ENCODE measurements around the gene PEG3. TPM values are rescaled to one million over a fixed set of nuclear protein-coding genes. Genes with fewer than 3 reads are reported as not detected.
A peak's percentile ranks its signal among the peaks of the same experiment; 100 is the strongest.

PEG3 gene
- polyA plus RNA-seq, 6 donors from 2014 or later = not detected

DNA sequence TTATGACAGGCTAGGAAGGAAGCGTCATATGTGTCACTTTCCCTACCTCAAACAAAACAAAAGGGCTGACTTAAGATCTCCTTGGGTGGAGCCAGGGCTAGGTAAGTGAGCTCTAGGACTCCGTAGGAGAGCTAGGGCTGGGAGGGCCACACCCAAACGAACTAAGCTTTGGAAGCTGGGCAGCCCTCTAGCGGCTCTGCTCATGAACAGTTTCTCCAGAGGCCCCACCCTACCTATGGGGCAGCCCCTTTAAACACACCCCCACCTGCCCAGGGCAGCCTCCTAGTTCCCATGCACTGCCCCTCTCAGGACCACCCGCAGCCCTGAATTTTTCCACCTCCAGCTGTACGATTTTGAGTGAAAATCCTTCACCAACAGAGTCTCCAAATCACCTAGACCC, 3.5 kb downstream of the PEG3 start:
- Mint-ChIP-seq H3K9me3 (peaks cover 16 to 55% (median 37%) of the 10 kb centered on the region in 7 donors), H3K27ac (no peak overlapping the region), H3K36me3 (peaks cover 0 to 30% of the 10 kb centered on the region in 2 donors), H3K27me3 (peaks cover 5 to 39% (median 28%) of the 10 kb centered on the region in 3 donors), H3K4me3 (peak overlapping the region in 4 of 8 donors; percentile 17 to 41 (median 32)), H3K4me1 (peaks cover 0 to 20% (median 9%) of the 10 kb centered on the region in 3 donors)
- ATAC-seq (ENCODE audit: low read depth in 2 of 2) (no peak), DNase-seq (no peak)

DNA sequence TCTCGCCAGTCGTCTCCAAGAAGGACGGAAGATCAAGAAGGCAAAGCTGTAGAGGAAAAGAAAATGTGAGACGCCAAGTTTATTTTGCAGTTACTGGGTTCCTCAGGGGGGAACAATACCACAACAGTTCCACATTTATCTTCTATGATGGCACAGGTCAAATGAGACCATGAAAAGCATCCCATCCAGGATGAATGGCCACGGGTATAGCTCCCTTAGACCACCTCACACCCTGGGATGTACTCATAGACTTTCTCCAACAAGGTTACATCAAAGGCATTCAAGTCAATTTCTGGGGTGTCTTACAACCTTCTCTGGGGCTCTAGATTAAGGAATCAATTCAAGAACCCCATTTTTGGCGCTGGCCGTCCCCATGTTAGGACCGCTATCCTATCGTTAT, 4.5 kb downstream of the PEG3 start:
- Mint-ChIP-seq H3K9me3 (peaks cover 16 to 48% (median 33%) of the 10 kb centered on the region in 7 donors), H3K36me3 (peaks cover 0 to 28% of the 10 kb centered on the region in 2 donors), H3K4me1 (peaks cover 0 to 20% (median 9%) of the 10 kb centered on the region in 3 donors), H3K4me3 (peak overlapping the region in 1 of 8 donors; percentile 11), H3K27ac (no peak overlapping the region), H3K27me3 (peaks cover 4 to 38% (median 25%) of the 10 kb centered on the region in 3 donors)
- DNase-seq = no peak
- no peak for ATAC-seq (ENCODE audit: low read depth in 2 of 2)

DNA sequence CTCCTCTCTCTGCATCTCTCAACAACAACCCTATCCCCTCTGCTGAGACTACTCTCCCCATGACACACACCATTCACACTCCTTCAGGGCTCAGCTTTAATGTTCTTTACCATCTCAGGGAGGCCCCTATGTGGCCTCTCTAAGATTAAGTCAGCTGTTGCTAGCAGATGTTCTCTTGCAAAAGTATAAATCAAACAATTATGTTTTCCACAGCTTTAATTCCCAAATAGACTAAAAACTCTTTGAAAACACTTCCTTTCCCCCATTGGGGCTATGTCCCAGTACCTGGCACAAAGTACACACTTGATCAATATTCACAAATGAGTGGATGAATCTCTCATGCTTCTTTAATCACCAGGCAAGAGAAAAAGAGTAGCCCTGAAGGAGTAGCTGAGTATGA, 5.1 kb downstream of the PEG3 start:
- no peak for ATAC-seq (ENCODE audit: low read depth in 2 of 2)
- Mint-ChIP-seq H3K36me3 (peaks cover 0 to 22% of the 10 kb centered on the region in 2 donors), H3K4me3 (no peak overlapping the region), H3K27me3 (peaks cover 0 to 32% (median 20%) of the 10 kb centered on the region in 3 donors), H3K9me3 (peaks cover 14 to 44% (median 30%) of the 10 kb centered on the region in 7 donors), H3K4me1 (peaks cover 0 to 18% (median 9%) of the 10 kb centered on the region in 3 donors), H3K27ac (peak overlapping the region in 2 of 6 donors; percentile 0 to 41)
- DNase-seq = no peak

DNA sequence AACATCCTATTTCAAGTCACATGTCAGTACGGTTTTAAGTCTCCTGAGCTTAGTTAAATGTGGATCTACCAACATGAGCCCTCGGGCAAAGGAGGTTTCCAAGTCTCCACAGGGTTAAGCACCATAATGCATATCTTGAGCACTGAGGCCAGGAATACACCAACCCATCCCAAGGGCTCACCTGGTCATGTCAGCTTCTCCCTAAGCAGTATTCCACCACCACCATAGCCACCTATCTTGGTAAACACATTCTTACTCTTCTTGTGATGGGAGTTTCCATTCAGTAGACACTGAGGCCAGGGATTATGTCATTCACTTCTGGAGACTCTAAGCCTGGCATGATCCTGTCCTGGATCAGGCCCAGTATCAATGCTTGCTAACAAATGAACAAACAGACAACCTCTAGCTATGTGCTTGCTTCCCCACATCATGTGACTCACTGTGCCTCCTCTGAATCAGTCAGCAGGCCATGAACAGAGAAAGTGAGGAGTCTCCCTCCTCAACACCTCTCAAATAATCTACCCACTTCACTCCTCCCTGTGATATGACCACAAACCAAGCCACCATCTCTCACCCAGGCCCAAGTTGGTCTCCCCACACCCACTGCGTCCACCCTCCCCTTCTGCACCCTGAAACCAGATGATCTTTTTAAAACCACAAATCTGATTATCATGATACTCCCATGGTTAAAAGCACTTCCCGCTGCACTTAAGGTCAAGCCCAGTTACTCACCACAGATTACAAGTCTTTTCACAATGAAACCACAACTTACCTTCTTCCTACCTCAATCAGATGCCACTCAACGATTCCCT, 5.8 kb downstream of the PEG3 start:
- no peak for ATAC-seq (ENCODE audit: low read depth in 2 of 2)
- Mint-ChIP-seq H3K27ac (peak overlapping the region in 2 of 6 donors; percentile 0 to 41), H3K9me3 (peaks cover 14 to 44% (median 30%) of the 10 kb centered on the region in 7 donors), H3K36me3 (peaks cover 0 to 22% of the 10 kb centered on the region in 2 donors), H3K4me1 (peaks cover 0 to 18% (median 9%) of the 10 kb centered on the region in 3 donors), H3K4me3 (peak overlapping the region in 1 of 8 donors; percentile 34), H3K27me3 (peaks cover 0 to 32% (median 20%) of the 10 kb centered on the region in 3 donors)
- DNase-seq = no peak

DNA sequence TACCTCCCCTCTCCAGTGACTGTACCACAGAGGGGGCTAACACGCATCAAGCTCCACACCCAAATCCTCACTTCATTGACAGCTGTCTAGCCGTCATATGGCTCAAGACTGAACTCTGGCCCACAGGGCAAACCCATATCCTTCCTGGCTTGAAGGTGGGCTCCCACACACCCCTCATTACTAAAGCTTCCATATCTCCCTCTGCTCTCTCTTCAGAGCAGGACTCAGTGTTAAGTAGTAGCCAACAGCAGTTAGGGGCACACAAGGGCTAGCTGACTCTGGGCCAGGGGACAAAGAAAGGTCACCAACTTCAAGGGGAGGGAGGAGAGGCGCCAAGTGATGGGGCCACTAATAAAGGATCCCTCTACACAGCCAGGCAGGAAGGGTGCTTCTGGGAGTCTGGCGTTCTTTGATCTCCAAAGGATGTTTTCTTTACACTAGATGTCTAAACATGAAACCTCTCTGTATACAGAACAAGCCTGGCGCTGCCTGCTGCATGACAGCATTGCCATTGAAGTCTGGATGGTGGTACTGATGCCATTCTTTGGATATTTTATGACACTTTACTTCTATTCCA, 8.1 kb downstream of the PEG3 start:
- Mint-ChIP-seq H3K27ac (no peak overlapping the region), H3K4me1 (peaks cover 0 to 4% (median 3%) of the 10 kb centered on the region in 3 donors)

DNA sequence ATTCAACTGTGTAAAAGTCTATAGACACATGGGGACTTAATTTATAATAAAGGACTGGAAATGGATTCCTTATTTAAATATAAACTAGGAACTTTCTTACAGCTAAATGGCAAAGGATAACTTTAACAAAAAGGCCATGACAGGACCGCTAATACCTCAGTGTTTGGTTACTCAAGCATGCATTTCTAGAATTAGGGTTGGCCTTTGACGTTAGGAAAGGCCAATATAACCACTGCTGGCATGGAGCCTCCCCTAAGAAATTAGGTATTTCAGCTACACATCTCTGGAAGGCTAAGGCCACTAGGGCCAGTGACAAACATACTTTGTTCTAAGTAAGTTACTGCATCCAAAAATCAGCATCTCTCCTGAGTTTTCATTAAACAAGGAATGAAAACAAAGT, 9.3 kb downstream of the PEG3 start:
- Mint-ChIP-seq H3K4me1 (no peaks in the 10 kb centered on the region), H3K4me3 (no peak overlapping the region), H3K27me3 (peaks cover 0 to 15% (median 14%) of the 10 kb centered on the region in 3 donors), H3K27ac (no peak overlapping the region), H3K36me3 (peaks cover 0 to 13% of the 10 kb centered on the region in 2 donors), H3K9me3 (peaks cover 5 to 19% (median 9%) of the 10 kb centered on the region in 7 donors)
- ATAC-seq (ENCODE audit: low read depth in 2 of 2) (no peak), DNase-seq (no peak)

More for the DNA sequence above, 8.1 kb downstream of the PEG3 start:
- Mint-ChIP-seq H3K9me3 (peaks cover 10 to 29% (median 17%) of the 10 kb centered on the region in 7 donors), H3K4me3 (no peak overlapping the region), H3K36me3 (peaks cover 0 to 17% of the 10 kb centered on the region in 2 donors), H3K27me3 (peaks cover 0 to 20% (median 16%) of the 10 kb centered on the region in 3 donors)
- no peak for ATAC-seq (ENCODE audit: low read depth in 2 of 2)
- no peak for DNase-seq

DNA sequence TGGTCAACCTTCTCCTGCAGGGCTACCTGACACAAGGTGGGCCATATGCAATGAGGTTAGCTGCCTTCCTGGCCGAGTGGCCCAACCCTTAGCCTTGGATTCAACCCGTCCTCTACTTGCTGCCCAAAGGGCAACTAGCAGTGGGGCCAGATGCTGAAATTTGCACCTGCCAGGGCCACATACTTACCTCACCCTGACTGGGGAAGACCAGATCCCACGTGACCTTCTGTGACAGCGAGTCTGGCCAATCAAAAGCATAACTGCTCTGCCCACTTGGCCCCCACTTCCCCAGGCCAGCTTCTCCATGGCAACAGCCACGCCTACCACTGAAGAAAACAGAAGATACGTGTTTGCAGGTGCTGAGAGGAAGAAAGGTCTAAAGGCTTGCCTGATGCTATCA, 10.9 kb downstream of the PEG3 start:
- ATAC-seq (ENCODE audit: low read depth in 2 of 2) = no peak
- no peak for DNase-seq
- H3K4me3 Mint-ChIP-seq = no peak overlapping the region
- no peaks in the 10 kb centered on the region for H3K36me3 Mint-ChIP-seq
- H3K27me3 Mint-ChIP-seq = peaks cover 0 to 7% (median 5%) of the 10 kb centered on the region in 3 donors
- peak overlapping the region in 1 of 6 donors; percentile 24 for H3K27ac Mint-ChIP-seq
- H3K9me3 Mint-ChIP-seq = peaks cover 0 to 9% (median 4%) of the 10 kb centered on the region in 7 donors
- no peaks in the 10 kb centered on the region for H3K4me1 Mint-ChIP-seq

DNA sequence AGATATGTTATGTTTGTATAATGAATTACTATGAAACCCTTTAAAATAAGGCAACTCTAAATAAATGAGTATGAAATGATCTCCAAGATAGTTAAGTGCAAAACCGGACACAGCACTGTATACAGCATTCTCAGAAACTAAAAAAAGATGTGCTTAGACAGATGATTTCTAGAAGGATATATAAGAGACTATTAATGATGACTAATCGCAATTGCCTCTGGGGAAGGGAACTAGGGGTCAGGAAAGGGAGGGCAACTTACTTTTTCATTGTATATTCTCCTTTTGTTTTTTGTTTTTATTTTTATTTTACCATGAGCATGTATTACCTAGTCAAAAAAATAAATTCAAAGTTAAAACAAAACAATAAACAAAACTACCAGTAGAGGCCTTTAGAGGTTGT, 12.8 kb downstream of the PEG3 start:
- no peak for ATAC-seq (ENCODE audit: low read depth in 2 of 2)
- no peak overlapping the region for H3K27ac Mint-ChIP-seq
- peaks cover 0 to 9% (median 2%) of the 10 kb centered on the region in 7 donors for H3K9me3 Mint-ChIP-seq
- no peaks in the 10 kb centered on the region for H3K36me3 Mint-ChIP-seq
- H3K4me3 Mint-ChIP-seq = no peak overlapping the region
- peaks cover 0 to 7% (median 0%) of the 10 kb centered on the region in 3 donors for H3K27me3 Mint-ChIP-seq
- DNase-seq = no peak
- no peaks in the 10 kb centered on the region for H3K4me1 Mint-ChIP-seq

DNA sequence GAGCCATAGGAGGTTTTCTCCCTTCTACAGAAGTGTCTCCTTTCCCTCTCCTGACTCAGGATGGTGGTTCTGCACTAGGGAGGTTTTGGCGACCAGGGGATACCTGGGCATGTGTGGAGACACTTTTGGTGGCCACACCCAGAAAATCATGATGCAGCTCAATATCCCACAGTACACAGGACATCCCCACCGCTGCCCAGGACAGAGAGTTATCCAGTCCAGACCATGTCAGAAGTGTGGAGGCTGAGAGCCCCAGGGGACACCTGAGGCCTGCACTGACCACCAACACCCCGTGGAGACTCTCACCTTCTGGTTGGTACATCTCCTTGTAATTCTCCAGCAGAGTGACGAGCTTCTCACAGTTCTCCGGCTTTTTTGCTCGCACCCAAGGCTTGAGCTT, 16.6 kb downstream of the PEG3 start:
- H3K36me3 Mint-ChIP-seq = no peaks in the 10 kb centered on the region
- H3K4me3 Mint-ChIP-seq = no peak overlapping the region
- ATAC-seq (ENCODE audit: low read depth in 2 of 2) (no peak), DNase-seq (no peak)
- no peaks in the 10 kb centered on the region for H3K4me1 Mint-ChIP-seq
- H3K27me3 Mint-ChIP-seq = peaks cover 0 to 7% (median 5%) of the 10 kb centered on the region in 3 donors
- H3K27ac Mint-ChIP-seq = no peak overlapping the region
- H3K9me3 Mint-ChIP-seq = peaks cover 0 to 11% (median 5%) of the 10 kb centered on the region in 7 donors

DNA sequence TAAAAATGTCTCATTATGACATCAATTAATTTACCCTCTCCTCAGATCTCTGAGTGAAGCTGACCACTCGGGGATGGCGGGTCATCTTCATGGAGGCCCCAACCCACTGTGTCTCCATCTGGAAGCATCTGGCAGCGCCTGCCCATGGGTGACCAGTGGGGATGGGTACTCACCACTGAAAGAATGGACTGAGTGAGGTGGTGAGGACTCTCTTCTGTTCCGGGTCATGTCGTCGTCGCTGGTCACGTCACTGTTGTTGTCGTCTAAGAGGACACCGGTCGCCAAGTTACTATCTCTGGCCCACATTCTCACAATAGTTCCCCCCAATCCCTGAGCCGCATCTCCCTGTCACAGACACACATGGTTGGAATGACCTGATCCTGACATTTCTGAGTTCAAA, 17.1 kb downstream of the PEG3 start:
- Mint-ChIP-seq H3K4me3 (no peak overlapping the region), H3K36me3 (no peaks in the 10 kb centered on the region), H3K4me1 (no peaks in the 10 kb centered on the region), H3K27ac (no peak overlapping the region), H3K9me3 (peaks cover 0 to 13% (median 6%) of the 10 kb centered on the region in 7 donors), H3K27me3 (peaks cover 0 to 7% (median 5%) of the 10 kb centered on the region in 3 donors)
- ATAC-seq (ENCODE audit: low read depth in 2 of 2) (no peak), DNase-seq (no peak)

DNA sequence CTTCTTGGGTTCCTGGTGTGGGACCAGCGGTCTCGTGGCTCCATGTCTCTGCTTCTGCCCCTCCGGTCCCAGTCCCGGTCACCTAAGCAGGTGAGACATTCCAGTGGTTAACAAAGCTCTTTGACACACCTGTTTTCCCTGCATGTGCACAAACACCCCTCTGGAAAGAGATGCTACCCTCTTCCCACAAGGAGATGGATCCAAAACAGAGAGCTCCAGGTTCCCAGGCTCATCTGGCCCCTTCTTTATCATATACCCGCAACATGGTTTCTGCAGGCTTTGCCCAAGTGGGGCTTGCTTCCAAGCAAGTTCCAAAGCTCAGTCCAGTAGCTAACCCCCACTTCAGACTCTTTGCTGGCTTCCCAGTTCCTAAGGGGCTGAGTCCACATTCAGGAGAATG, 17.8 kb downstream of the PEG3 start:
- peaks cover 0 to 12% (median 10%) of the 10 kb centered on the region in 7 donors for H3K9me3 Mint-ChIP-seq
- no peak for ATAC-seq (ENCODE audit: low read depth in 2 of 2)
- peaks cover 0 to 7% (median 5%) of the 10 kb centered on the region in 3 donors for H3K27me3 Mint-ChIP-seq
- DNase-seq = no peak
- no peak overlapping the region for H3K27ac Mint-ChIP-seq
- no peaks in the 10 kb centered on the region for H3K4me1 Mint-ChIP-seq
- no peak overlapping the region for H3K4me3 Mint-ChIP-seq
- H3K36me3 Mint-ChIP-seq = no peaks in the 10 kb centered on the region

DNA sequence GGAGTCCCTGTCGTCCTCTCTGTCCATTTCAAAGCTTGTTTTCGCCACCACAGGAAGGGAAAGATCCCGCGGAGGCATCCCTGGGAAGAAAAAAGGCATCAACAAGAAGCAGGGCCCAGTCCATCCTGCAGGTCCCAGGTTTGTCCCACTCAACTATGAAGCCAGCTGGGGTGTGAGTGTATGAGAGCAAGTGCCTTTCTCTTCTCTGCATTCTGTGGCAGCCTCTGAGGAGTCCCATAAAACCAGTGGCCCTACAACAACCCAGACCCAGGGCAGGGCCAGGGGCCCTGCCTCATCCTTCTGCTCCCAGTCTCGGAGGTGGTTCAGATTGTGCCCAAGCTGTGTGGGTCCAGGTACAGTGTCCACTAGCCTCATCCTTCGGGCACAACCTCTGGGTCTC, 18.9 kb downstream of the PEG3 start:
- Mint-ChIP-seq H3K4me3 (no peak overlapping the region), H3K4me1 (no peaks in the 10 kb centered on the region), H3K9me3 (peaks cover 3 to 14% (median 12%) of the 10 kb centered on the region in 7 donors), H3K36me3 (peaks cover 0 to 7% of the 10 kb centered on the region in 2 donors), H3K27ac (peak overlapping the region in 1 of 6 donors; percentile 31), H3K27me3 (peaks cover 0 to 7% (median 5%) of the 10 kb centered on the region in 3 donors)
- no peak for ATAC-seq (ENCODE audit: low read depth in 2 of 2)
- no peak for DNase-seq

DNA sequence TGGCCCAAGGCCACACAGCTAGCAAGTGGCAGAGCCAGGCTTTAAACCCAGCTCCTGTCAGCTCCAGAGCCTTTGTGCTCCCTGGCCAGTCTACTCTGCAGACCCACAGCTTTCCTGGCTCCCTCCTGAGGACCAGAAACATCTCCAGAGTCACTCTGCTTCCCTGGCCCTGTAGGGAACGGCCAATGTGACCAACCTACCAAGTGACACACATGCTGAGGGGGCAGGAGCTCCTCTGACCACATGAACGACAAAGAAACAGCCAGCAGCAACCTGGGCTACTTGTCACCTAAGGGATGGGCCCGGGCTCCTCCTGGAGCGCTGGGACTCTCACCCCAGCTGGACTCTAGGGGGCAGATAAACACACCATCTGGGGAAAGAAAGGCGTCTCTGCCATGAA, 19.3 kb downstream of the PEG3 start:
- DNase-seq (no peak), ATAC-seq (ENCODE audit: low read depth in 2 of 2) (no peak)
- Mint-ChIP-seq H3K4me3 (no peak overlapping the region), H3K9me3 (peaks cover 8 to 15% (median 14%) of the 10 kb centered on the region in 7 donors), H3K27ac (no peak overlapping the region), H3K27me3 (peaks cover 0 to 7% (median 5%) of the 10 kb centered on the region in 3 donors), H3K36me3 (peaks cover 0 to 8% of the 10 kb centered on the region in 2 donors), H3K4me1 (no peaks in the 10 kb centered on the region)
